Measurements from ENCODE around the gene MYH14.

MYH14 gene

DNA sequence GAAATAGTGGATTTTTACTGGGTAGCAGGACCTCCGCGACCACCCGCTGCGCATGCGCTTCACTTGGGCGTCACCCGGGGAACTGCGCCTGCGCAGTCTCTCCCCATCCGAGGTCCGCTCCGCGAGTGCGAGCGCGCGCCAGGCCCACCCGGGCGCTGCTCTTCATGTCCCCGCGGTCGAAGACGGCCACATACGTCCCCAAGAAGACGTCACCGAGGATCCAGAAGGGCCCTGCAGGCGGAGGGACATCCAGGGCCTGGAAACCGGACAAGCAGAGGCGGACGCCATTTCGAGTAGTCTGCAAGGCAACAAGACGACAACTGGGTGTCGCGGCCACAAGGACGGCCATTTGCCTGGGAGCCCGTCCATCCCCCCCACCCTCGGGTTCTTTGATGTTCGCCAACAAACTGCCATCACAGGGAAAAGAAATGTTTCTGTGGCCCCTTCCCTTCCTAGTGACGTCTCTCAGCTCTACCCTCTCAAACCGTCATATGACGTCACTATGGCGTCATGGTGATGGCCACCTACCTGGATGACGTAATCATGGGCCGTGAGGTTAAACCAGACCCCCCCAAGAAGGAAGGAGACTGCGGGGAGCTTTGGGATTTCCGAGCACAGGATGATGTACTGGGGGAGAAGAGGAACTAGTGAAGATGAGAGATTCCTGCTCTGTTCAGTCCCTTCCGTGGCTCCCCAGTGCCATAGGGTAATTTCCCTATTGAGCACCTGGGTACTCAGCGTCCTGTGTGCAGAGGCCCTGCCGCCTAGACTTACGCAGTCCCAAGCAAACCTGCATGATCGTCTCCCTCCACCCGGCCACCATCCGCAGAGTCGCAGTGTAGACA lies 155.3 kb downstream of the MYH14 start:
- no peak for TF ChIP-seq POLR2A (IDR thresholded peaks at IDR 0.05; ENCODE audit: extremely low read depth, insufficient read length)
- TF ChIP-seq, protein P1, sequence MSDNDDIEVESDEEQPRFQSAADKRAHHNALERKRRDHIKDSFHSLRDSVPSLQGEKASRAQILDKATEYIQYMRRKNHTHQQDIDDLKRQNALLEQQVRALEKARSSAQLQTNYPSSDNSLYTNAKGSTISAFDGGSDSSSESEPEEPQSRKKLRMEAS (IDR thresholded peaks at IDR 0.05; ENCODE audit: low read depth, low read length): no peak
- no peak for TF ChIP-seq MYC (IDR thresholded peaks at IDR 0.05; ENCODE audit: low read depth, low read length)
- TF ChIP-seq, protein P2, sequence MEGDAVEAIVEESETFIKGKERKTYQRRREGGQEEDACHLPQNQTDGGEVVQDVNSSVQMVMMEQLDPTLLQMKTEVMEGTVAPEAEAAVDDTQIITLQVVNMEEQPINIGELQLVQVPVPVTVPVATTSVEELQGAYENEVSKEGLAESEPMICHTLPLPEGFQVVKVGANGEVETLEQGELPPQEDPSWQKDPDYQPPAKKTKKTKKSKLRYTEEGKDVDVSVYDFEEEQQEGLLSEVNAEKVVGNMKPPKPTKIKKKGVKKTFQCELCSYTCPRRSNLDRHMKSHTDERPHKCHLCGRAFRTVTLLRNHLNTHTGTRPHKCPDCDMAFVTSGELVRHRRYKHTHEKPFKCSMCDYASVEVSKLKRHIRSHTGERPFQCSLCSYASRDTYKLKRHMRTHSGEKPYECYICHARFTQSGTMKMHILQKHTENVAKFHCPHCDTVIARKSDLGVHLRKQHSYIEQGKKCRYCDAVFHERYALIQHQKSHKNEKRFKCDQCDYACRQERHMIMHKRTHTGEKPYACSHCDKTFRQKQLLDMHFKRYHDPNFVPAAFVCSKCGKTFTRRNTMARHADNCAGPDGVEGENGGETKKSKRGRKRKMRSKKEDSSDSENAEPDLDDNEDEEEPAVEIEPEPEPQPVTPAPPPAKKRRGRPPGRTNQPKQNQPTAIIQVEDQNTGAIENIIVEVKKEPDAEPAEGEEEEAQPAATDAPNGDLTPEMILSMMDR (IDR thresholded peaks at IDR 0.05; ENCODE audit: low read depth, low read length): no peak
- no peak overlapping the region for H3K4me3 ChIP-seq (ENCODE audit: low read depth, low read length)
- no peak for DNase-seq (ENCODE audit: low read depth)

DNA sequence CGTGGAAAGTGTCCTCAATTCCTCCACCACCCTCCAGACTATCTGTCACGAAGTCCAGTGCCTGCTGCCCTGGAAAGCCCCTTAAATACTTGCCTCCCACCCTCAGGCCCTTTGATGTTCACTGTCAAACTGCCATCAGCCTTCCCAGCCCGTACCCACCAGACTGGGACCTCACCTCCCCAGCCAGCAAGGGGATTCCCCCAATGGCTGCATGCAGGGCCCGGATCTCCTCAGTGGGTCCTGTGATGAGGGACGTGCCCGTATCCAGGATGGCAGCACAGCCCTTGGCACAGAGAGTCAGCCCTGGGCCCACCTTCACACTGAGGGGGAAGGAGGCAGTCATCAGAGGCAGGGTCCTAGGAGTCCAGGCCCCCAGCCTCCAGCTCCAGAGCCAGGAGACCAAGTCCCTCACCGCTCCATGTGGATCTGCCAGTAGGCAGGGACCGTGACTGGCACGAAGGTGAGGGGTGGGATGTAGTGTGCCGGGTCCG lies 156.0 kb downstream of the MYH14 start:
- TF ChIP-seq, protein P2 (IDR thresholded peaks at IDR 0.05; ENCODE audit: low read depth, low read length): no peak
- TF ChIP-seq, protein P1 (IDR thresholded peaks at IDR 0.05; ENCODE audit: low read depth, low read length): no peak
- TF ChIP-seq POLR2A (IDR thresholded peaks at IDR 0.05; ENCODE audit: extremely low read depth, insufficient read length): no peak
- DNase-seq (ENCODE audit: low read depth): no peak
- H3K4me3 ChIP-seq (ENCODE audit: low read depth, low read length): no peak overlapping the region
